ENCODE data around the gene ATP5F1E.

DNA sequence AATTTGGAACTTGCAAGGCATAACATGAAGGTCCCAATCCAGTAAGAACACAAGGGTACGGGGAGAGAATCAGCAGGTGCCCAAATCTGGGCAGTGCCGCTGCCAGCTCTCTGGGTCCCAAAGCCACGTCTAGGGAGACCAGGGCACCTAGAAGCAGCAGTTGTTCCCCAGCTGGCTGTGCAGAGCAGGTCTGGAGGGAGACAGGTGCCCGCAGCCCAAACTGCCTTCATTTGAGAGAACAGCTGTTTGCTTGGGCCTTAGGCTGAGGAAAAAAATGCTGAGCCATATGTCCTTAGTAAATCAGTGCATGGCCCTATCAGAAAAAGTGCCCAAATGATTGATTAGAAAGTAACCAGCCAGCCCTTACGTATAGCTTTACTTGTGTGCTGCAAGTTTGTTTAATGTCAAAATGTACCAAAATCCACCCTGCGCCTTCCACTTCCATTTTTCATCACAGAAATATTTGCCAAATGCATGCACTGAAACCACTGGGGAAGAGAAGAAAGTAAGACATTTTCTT is 19.6 kb upstream of the ATP5F1E start:
- TF ChIP-seq CTCF (IDR thresholded peaks at IDR 0.05) = no peak
- TF ChIP-seq EP300 (IDR thresholded peaks at IDR 0.05; ENCODE audit: low read depth) = no peak

Data from transverse colon (tissue), 3 donors.